Stimulated activated CD4-positive, alpha-beta T cell treated with anti-CD3 and anti-CD28 coated beads, TNF-alpha, amount 100 ng/mL, for 24 hours (primary cell): ENCODE data around the gene NDFIP1.
"Not testable (repeated sequence)": the region's sequence is repeated elsewhere in the genome, so short reads cannot be mapped to it uniquely, and the experiment has no call there.

Source experiments
- DNase-seq, 3 experiments: peaks; one replicate each; pipeline ENCODE4 v3.0.0-alpha.2; 2020; ENCODE audit warnings: low read depth in 3 of 3

The NDFIP1 gene

GRCh38 chr5:142108432-142109330, at the start of gene NDFIP1:
NDFIP1 (plus strand) TSS chr5:142108779; CDS start chr5:142108975, 196 bp downstream.
- DNase-seq, result peak; percentile 67 to 83 (median 73)

DNA sequence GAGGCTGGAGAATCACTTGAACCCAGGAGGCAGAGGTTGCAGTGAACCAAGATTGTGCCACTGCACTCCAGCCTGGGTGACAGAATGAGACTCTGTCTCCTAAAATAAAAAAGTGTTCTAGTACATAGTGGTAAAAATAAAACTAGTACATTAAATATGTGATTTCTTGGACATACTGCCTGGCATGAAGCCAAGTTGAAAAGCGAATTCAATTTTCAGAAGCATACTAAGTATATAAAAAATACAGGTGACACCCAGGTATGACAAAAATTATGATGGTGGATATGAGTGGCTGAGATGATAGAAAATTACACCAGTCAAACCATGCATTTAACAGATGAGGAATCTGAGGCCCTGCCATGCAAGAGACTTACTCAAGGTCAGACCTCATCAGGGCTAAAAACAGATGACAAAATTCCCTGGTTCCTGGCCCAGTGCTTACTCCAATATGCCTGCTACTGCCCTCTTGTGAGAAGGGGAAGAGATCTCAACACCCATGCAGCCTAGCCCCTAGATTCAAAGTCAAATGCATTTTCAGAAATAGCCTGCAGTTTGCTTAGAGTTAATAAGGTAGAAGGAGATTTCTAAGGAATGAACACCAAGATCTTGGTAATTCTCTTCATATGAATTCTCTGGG, 49.2 kb upstream of the NDFIP1 start:
- DNase-seq, result no peak

DNA sequence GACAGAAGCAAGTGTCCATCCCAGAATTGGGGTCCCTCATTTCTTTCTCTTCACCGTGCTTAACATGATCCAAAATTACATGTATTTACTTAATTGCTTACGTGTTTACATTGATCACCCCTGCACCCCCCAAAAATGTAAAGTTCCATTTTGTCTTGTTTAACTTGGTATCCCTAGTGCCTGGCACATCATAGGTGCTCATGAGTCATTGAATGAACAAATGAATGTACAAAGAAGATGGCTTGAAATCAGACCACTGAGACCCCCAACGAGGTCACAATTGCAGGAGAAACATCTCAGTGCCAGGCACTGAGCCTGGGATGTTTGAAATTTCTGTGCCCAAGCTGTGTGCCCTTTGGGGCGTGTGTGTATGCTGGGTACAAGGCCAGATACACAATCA, 45.2 kb upstream of the NDFIP1 start:
- DNase-seq, result no peak

GRCh38 chr5:142063878-142064331, 44.7 kb upstream of the NDFIP1 start:
- peak in 1 of 3 experiments; percentile 33 for DNase-seq

DNA sequence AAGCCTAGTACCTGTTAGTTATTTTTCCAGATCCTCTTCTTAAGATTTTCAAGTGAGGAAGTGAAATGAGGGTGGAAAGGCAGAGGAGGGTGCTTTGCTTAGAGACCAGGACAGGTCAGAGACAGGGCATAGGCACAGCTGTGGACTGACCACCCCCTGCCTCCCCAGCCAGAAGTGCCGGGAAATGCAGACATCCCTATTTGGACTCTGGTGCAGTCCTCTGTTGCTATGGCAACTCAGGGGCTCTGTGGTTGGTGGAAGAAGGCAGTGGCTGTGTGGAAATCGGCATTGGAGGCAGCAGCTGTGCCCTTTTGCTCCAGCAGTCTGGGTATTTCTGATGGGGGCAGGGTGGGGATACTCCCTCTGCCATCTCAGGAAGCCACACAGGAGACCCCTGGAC, 43.3 kb upstream of the NDFIP1 start:
- DNase-seq, result no peak

DNA sequence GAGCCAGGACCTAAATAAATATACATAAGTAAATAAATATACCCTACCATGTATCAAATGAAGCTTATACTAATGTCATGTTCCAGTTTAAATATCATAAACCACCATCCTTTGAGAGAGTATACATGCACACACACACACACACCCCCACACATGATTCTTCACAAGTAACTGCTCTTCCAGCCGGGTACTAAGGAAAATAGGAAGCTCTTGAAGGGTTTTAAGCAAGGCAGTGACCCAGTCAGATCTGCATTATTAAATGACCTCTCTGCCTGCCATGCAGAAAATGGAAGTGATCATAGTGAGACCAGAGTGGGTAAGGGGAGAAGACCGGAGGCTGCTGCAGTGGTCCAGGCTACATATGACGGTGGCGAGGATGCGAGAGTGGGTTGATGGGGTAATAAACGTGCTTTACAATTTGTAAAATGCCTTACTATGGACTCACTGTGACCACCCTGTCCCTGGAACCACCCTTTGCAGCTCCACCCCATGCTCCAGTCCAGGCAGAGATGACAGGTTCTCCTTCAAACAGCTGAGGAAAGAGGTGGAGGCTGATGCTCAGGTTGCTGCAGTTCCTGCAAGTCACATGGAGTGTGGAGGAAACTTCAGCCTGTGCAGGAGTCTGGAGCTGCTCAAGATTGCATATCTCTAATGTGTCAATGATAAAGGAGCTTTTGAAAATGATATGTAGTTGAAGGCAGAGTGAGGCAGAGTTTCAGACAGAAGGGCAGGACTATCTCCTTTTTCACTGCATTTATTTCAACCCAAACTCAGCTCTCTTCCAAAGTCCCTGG, 38.8 kb upstream of the NDFIP1 start:
- no peak for DNase-seq

DNA sequence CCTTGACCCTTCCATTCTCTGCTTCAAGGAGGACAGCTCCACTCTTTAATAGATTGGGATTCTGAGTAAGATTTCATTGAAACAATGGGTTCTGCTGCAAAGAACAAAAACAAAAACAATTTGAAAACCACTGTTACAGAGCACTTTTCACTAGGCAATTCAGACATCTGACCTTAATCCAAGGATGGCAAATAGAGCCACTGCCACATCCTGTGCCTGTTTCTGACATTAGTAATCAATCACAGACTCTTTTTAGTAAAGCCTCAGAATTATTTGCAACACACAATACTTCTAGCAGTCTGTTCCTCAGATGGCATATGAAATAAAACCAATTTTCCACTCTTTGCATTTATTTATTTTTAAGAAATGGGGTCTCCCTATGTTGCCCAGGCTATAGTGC, 37.8 kb upstream of the NDFIP1 start:
- DNase-seq, result no peak

GRCh38 chr5:142072488-142072887, 36.1 kb upstream of the NDFIP1 start:
- DNase-seq, result no peak

GRCh38 chr5:142073362-142073988, 35.1 kb upstream of the NDFIP1 start:
- DNase-seq, result no peak

GRCh38 chr5:142074006-142074405, 34.6 kb upstream of the NDFIP1 start:
- DNase-seq, result no peak

GRCh38 chr5:142078221-142078620, 30.4 kb upstream of the NDFIP1 start:
- no peak for DNase-seq

DNA sequence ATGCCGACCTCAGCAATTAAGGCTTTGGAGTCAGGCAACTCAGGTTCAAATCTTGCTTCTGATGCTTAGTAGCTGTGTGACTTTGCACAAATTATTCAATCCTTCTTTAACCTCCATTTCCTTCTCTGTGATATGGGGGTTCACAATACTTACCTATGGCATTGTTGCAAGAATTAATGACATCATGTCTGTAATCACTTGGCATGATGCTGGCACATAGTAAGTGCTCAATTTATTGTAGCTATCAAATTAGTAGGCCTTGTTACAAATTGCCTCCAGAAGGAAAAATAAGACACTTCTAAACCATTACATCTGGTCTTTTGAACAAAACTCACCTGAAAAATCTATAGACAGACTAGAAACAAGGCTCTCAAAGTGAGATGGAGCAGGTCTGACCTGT, 29.9 kb upstream of the NDFIP1 start:
- DNase-seq, result no peak

GRCh38 chr5:142079306-142079721, 29.3 kb upstream of the NDFIP1 start:
- DNase-seq, result no peak

DNA sequence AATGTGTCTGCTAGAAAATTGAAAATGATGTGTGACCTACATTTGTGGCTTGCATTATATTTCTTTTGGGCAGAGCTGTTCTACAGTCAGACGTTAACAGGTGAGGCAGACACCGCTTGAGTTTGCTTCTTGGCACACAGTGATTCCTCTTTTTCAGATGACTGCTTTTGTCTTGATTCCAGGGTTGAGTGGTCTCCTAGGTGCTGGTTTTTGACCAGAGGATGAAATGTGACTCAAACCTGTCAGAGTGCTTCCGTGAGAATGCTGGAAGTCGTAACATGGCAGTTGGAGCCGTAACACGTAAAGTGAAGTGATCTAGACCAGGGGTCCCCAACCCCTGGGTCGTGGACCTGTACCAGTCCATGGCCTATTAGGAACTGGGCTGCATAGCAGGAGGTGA, 28.3 kb upstream of the NDFIP1 start:
- DNase-seq, result no peak

DNA sequence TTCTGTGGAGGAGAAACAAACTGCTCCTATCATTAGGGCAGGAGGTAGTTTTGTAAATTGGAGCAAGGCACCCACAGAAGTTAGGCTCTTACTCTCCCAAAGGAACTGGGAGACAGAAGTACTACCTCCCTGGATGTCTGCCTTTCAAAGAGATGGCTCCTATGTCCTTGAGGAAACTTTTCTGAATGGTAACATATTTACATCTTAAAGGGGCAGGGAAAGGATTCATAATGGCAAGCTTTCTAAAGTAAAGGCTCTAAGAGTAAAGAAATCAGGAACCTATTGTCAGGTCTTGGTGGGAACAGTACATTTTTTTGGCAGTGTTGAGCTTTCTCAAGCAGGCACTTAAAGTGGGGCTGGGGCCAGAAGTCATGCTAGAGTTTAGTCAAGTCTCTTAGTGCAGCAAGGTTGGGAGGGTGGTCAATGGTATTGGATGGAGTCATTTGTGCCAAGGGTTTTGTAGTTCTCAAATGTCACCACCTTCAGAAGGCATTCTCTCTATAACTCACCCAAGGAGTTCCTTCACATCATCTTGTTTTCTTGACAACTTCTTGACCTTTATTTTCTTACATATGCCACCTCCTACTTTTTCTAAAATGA, 26.3 kb upstream of the NDFIP1 start:
- no peak for DNase-seq

DNA sequence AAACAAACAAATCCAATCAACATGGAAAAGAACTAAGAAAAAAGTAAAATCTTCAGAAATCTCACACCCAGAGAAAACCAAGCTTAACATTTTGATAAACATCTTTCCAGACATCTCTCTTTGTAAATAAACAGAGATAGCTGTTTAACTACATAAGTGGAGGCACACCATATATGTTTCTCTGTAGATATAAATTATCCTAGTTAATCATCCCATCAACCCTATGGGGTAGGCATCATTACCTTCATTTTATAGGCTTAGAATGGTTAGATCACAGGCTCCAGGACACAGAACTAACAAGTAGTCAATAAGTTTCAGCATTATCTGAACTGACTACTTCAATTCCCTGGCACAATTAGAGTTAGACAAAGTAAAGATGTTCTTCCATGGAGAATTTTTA, 22.4 kb upstream of the NDFIP1 start:
- no peak for DNase-seq

- no peak for DNase-seq
Measured at GRCh38 chr5:142086679-142087078, 21.9 kb upstream of the NDFIP1 start.

- peak in 2 of 3 experiments; percentile 46 to 53 for DNase-seq
Measured at GRCh38 chr5:142087920-142088679, 20.5 kb upstream of the NDFIP1 start.

- not testable (repeated sequence) for DNase-seq
Measured at GRCh38 chr5:142088855-142089479, 19.6 kb upstream of the NDFIP1 start.

GRCh38 chr5:142091012-142091411, 17.6 kb upstream of the NDFIP1 start:
- no peak for DNase-seq
